Activated CD4-positive, CD25-positive, alpha-beta regulatory T cell treated with anti-CD3 and anti-CD28 coated beads, Interleukin-2, amount 50 U/mL, for 72 hours (primary cell): ENCODE results near the gene RALB.
"Not testable (repeated sequence)": the region's sequence is repeated elsewhere in the genome, so short reads cannot be mapped to it uniquely, and the experiment has no call there.

Experiments used
- DNase-seq: peaks from one replicate; pipeline ENCODE4 v3.0.0; 2021

Gene RALB

GRCh38 chr2:120243875-120244553, 8.6 kb upstream of the RALB start:
- DNase-seq = no peak

- DNase-seq = no peak
Observed at GRCh38 chr2:120244656-120245519, 7.8 kb upstream of the RALB start.

GRCh38 chr2:120245520-120246332, 6.9 kb upstream of the RALB start:
- DNase-seq = no peak

- no peak for DNase-seq
Observed at GRCh38 chr2:120246546-120247300, 5.9 kb upstream of the RALB start.

DNA sequence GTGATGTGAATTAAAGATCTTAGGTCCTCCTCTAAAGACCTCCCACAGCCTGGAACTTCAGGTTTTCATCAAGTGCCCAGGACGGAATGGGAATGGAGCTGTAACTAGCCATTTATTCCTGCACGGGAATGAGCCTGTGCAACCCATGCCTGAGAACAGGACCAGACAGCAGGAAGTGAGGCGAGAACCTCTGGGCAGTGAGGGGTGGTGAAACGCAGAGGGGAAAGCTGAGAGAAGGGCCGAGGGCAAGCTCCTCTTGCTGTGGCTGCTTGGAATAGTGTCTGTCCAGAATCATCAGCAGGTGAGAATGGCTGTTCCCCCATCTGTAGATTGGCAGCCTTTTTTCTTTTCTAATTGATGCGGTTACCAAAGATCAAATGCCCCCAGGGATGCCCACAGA, 4.8 kb upstream of the RALB start:
- no peak for DNase-seq

GRCh38 chr2:120250640-120251039, 2.0 kb upstream of the RALB start:
- DNase-seq = no peak

- DNase-seq = no peak
Observed at GRCh38 chr2:120251078-120251477, 1.6 kb upstream of the RALB start.

- DNase-seq = no peak
Observed at GRCh38 chr2:120251880-120252224, 800 bp upstream of the RALB start.

GRCh38 chr2:120253021-120253882, 600 bp downstream of the RALB start:
- DNase-seq = no peak

DNA sequence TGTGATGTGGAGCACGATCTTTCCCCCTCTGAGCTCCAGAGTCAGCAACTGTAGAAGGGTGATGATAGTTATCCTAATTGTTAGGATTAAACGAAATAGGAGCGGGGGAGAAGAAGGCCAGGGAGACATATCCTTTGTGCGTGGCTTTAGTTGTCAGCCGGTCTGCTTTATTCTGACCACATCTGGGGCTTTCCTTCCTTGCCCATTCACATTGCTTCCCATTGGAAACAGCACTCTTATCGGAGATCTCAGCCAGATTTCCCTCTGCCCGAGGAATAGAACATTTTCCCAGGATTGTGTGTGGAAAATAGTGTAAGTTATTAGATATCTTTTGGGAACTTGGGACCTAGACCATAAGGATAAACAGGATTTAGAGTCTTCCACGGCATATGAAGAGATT, 1.5 kb downstream of the RALB start:
- DNase-seq = no peak

- DNase-seq = no peak
Observed at GRCh38 chr2:120255071-120255470, 2.4 kb downstream of the RALB start.

- DNase-seq = no peak
Observed at GRCh38 chr2:120255986-120256650, 3.5 kb downstream of the RALB start.

DNA sequence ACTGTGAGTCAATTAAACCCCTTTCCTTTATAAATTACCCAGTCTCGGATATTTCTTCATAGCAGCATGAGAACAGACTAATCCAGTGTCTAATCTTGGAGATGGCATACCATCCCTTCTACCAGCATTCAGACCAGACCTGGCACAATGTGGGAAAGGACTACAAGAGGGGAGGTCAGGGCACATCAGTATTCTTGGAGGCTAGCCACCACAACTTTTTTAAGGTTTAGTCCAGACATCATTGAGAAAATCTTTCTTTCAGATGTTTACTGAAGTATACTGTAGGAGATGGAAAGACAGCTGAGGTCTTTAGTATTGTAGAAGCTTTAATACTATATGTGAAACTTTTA, 4.0 kb downstream of the RALB start:
- no peak for DNase-seq

GRCh38 chr2:120257522-120257921, 4.9 kb downstream of the RALB start:
- DNase-seq = no peak

GRCh38 chr2:120258196-120258595, 5.5 kb downstream of the RALB start:
- DNase-seq = no peak

DNA sequence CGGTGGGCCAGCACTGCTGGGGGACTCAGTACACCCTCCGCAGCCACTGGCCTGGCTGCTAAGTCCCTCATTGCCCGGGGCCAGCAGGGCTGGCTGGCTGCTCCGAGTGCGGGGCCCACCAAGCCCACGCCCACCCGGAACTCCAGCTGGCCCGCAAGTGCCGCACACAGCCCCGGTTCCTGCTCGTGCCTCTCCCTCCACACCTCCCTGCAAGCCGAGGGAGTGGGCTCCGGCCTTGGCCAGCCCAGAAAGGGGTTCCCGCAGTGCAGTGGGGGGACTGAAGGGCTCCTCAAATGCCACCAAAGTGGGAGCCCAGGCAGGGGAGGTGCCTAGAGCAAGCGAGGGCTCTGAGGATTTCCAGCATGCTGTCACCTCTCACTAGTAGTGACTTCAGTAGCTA, 7.3 kb downstream of the RALB start:
- not testable (repeated sequence) for DNase-seq

DNA sequence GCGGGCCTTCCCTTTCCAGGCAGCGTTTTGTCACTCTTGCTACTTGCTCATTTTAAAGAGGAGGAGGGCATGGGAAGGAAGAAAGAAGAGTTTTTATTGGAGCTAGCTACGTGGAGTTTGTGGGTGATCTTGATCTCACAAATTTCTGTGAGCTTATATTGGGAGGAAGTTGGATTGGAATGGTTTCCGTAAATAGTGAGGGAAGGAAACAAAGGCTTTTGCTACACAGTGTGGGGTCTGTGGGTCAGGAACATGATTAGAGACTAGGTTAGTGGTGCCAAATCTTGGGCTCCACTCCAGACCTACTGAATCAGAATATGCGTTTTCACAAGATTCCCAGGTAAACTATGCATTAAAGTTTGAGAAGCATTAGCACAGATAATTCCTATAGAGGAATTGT, 8.1 kb downstream of the RALB start:
- no peak for DNase-seq

- no peak for DNase-seq
Observed at GRCh38 chr2:120261387-120262006, 8.8 kb downstream of the RALB start.

DNA sequence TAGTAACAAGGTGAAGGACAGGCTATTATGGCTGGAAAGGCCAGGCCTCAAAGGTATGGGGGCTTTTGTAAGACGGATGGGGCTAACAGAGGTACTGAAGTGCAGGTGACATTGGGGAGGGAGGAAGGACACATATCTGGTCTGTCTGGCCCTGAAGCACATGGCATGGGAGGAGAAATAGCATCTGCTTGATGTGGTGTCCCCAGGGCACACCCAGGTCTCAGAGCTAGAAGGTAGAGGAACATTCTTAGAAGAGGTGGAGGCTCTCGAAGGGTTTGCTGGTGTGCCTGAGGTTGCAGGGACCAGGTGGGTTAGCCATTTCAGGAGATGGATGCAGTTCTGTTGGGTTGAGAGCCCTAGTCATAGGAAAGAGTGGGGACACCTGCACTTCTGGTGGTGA, 9.5 kb downstream of the RALB start:
- no peak for DNase-seq

GRCh38 chr2:120262761-120263428, 10.2 kb downstream of the RALB start:
- DNase-seq = no peak
